Measurements from ENCODE around the gene MEX3D.

MEX3D gene

GRCh38 chr19:1516395-1516753 is 51.8 kb downstream of the MEX3D start:
- no peak for DNase-seq (ENCODE audit: low read depth)

DNA sequence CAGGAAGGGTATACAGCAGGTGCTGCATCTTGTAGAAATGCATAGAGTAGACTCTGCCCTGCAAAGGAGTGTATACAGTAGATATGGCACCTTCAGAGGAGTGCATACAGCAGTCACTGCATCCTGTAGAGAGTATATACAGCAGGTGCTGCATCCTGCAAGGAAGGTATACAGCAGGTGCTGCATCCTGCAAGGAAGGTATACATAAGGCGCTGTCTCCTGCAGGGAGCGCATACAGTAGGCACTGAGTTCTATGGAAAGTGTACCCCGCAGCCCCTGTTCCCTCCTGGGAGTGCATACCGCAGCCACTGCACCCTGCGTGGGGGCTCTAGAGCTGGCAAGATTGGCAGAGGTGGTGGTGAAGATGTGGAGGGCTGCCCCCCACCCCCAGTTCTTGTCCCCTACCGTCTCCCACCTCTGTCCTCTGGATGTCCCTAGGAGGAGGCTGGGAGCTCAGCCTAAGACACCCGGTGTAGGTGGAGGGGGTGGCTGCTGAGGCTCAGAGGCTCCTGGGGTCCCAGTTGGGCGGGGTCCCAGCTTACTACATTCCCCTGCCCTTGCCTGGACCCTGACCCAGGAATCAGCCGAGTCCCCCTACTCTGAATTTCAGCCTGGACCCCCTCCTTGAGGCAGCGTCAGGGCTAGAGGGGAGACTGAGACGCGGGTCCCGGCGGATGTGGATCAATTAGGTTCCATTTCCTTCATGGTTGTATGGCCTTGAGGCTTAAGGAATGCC is 53.0 kb downstream of the MEX3D start:
- no peak for DNase-seq (ENCODE audit: low read depth)

DNA sequence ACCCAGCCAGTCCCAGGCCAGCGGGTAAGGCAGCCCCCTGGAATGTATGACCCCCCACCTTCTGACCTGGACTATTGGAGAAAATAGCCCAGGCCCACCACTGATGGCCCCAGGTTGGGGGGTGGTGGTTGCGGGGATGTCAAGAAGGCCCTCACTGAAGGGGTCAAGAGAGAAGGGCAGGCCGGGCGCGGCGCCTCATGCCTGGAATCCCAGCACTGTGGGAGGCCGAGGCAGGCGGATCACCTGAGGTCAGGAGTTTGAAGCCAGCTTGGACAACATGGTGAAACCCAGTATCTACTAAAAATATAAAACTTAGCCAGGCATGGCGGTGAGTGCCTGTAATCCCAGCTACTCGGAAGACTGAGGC is 53.8 kb downstream of the MEX3D start:
- DNase-seq (ENCODE audit: low read depth) = no peak

DNA sequence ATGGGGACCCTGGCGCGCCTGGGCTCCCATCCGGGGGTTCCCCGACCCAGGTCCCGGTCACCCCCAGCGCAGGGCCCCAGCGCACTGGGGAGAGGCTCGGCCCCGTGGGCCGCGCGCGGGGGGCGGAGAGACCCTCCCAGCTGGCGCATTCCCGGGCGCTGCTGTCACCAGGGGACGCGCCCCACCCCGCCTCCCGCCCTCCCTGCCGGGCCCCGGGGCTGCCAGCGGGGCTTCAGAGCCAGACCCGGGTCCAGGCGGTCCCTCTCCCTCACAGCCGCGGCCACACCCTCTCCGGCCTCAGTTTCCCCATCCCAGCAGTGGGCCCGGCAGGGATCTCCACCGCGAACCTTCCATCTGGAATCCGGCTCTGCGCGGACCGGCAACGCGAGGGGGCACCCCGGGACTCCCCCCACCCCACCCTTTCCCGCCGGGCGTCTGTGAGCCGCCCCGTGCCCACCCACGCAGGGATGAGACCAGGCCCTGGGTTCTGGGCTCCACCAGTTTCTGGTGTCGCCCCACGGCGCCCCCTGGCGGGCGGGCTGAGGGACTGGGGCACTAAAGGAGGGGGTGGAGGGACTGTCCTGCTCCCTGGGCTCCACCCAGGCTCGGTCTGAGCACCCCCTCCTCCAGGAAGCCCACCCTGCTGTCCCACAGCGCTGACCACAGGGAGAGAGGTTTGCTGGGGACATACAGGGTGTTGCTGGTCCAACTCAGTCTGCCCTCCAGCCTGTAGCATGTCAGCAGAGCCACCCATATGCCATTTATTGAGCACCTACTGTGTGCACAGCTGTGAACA is 54.4 kb downstream of the MEX3D start:
- peak; percentile 62 for DNase-seq (ENCODE audit: low read depth)

DNA sequence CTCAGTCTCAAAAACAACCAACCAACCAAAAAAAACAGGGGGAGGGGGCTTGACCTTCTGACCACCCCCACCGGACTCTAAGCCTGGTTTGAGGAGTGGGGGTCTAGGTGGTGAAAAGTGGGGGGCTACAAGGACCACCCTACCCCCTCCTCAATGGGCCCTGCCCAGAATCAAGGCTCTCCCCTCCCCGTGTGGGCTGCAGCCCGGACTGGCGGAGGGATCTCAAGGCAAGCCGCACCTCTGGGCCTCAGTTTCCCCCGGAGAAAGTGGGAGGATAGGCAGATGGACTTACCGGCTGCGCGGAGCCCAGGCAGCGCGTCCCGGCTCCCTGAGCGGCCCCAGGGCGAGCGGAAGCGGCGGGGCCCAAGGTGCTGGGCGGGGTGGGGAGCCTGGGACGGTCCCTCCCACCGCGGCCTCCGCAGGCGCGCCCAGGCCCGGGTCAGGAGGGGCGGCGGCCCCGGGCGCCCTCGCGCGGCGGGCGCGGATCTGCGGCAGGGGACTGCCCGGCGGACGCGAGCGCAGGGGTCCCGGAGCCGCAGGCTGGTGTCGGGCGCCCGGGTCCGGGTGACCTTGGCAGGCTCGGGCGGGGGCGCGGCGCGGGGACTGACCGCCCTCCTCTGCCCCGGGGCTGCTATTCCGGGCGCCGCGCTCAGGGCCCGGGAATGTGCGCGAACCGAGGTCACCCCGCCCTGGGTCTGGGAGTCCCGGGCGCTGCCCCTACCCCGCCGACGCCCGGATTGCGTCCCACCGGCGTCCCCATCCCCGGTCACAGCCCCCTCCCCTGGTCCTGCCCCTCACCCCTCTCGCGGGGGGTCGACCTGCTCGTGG is 55.2 kb downstream of the MEX3D start, which contains the start of gene ADAMTSL5:
TSS of gene ADAMTSL5 (minus strand) at position 349 of the 828 bp plus-strand sequence. CDS start 2,076 bp downstream, outside the sequence.
- DNase-seq (ENCODE audit: low read depth) = peak; percentile 35

DNA sequence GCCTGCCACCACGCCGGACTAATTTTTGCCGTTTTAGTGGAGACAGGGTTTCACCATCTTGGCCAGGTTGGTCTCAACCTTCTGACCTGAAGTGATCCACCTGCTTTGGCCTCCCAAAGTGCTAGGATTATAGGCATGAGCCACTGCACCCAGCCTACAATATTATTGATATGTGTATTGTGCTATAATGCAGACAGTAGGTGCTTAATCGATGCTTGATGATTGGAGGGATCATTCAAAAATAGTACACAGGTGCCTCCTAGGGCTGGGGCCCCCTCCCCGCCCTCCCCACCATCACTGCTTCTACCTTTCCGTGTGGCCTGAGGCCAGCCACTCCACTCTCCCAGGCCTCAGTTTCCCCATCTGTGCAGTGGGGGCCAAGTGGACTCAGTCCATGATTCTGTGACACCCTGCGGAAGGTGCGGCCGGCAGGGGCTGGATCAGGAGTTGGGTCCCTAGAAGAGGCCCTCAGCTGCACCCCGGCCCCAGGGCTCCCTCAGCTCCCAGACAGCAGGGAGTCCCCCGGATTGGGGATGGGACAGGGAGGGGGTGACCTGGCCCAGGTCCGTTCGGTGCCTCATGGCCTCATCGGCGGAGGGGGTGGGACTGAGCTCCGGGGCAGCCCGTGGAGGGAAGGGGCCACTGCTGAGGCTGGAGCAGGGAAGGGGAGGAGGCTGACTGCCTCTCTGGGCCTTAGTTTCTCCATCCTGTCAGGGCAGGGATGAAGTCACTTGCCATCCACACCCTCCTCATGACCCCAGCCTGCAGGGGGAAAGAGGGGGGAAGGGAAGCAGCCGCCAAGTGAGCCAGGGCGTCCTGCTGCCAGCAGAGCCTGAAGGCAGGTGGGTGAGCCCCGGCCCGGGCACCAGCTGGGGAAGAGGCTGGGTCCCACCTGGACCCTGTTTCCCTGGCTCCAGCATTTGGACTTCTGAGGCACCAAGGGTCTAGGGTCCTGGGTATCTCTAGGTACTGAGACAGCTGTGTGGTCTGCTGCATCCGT is 56.5 kb downstream of the MEX3D start:
- no peak for DNase-seq (ENCODE audit: low read depth)

GRCh38 chr19:1510807-1511206 is 57.3 kb downstream of the MEX3D start:
- no peak for DNase-seq (ENCODE audit: low read depth)

DNA sequence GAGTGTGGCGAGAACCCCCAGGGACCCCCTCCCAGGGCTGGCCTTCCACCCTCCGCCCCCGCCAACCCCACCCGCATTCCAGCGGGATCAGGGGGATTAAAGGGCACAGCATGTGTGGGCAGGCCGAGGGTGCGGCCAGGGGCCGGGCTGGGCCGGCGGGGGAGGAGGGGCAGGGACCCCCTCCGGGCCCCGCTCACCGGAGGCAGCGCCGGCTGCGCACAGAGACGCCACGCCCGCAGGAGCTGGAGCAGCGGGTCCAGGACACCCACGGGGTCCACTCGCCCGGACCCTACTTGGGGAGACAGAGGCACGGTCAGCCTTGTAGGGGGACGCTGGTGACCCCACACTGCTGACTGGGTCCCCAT is 57.7 kb downstream of the MEX3D start:
- no peak for DNase-seq (ENCODE audit: low read depth)

DNA sequence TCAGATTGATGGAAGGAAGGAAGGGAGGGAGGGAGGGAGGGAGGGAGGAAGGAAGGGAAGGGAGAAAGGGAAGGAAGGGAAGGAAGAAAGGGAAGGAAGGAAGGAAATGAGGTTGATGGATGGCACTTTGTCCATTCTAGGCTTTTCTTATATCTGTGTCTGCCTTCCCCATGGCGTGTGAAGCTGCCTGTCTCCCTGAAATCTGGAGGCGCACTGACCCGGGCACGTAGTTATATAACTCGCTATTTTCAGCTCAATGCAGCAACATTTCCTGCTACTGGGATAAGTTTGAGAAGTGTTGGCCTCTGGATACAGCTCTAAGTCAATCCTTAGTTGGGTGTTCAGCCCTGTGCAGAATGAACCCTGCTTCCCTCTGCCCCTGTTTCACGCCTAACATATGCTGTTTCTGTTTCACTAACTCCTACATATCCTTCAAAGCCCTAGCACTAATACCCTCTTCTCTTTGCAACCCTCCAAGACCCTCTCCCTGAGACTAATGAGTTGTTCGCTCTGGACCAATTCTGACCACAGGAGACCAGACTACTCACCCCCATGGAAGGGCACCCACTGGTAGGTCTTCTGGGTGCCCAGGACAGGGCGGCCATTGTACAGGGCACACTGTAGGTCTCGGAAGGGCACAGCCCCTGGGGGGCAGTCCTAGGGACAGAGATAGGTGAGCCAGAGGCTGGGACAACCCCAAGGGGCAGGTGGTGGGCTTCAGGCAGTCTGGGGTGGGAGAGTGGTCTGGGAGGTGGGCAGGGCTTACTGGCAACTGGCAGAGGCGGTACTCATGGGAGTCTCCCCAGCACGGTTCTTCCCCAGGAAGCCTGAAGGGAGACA is 58.3 kb downstream of the MEX3D start:
- DNase-seq (ENCODE audit: low read depth) = no peak

DNA sequence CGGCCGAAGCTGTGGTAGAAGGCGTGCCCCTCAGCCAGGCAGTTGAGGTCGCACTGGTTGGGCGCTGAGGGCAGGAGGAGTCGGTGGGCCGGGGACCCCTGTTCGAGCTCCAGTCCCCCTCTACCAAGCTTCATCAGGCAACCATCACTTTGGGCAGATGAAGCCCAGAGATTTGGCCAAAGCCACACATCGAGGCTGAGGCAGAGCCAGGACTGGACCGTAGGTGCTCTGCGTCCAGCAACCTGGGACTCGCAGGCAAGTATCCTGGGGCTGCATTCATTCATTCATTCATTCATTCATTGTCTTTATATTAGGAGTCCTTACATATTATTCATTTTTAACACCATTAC is 59.6 kb downstream of the MEX3D start:
- no peak for DNase-seq (ENCODE audit: low read depth)

DNA sequence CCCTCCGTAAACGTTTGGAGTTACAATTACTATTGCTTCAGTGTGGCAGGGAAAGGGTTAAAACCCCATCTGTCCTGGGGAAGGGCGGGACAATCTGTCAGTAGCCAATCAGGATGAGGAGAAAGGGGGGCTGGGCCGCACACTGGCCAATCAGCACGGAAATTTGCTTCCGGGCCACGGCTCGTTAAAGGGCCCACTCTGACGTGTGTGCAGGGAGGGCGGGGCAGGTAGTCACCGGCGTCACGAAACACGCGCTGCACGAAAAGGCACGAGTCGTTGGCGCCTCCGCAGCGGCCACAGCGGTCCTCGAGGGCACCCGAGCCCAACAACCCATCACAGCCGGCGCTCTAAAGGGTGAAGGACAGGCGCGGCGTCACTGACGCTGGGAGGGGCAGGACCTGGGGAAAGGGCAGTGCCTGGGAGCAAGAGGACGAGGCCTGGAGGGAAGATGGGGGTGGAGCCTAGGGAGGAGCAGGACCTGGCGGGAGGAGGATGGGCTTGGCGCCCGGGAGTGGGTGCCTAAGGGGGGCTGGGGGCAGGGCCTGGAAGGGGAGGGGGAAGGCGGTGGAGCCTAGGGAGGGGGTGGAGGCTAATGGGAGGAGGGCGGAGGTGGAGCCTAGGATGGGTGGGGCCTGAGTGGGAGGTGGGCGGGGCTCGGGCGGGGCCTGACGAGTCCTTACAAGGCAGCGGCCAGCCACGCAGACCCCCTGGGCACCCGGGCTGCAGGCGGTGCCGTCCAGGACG is 60.2 kb downstream of the MEX3D start:
- DNase-seq (ENCODE audit: low read depth) = peak; percentile 83

GRCh38 chr19:1507192-1507660 is 60.9 kb downstream of the MEX3D start:
- no peak for DNase-seq (ENCODE audit: low read depth)

DNA sequence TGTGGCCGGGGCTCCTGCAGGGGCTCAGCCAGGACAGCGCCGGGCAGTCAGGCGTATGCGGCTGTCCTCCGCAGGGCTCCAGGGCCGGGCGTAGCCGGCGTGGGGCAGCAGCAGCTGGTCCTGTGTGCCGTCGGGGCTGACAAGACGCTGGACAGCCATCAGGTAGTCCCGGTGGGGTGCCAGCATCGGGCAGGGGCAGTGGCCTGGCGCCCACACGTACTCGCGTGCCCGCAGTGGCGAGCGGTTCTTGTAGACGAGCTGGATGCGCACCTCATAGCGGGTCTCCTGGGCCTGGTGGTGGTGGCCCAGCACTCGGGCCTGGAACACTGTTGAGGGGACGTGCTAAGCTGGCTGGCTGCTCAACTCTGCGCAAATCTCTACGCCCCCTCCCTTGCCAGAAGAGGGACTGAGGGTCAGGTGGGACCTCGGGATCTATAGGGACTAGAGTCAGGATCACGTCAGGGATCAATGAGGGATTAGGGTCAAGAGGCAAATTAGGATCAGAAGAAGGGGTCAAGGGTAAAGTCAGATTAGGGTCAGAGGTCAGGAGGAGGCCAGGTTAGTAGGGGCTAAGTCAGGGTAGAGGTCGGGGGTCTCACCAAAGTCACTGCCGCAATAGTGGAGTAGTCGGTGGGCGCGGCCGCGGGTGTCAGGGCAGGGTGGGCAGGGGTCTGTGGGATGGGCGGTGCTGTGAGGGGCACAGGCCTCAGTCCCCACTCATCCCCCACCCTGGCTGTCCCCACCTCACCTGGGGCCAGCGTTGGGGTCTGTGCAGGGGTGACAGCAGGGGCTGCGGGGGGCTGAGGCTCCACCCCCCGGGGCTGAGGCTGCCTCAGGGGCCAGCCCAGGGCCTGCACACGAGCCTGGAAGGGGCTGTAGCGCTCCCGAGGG is 61.9 kb downstream of the MEX3D start:
- DNase-seq (ENCODE audit: low read depth) = no peak

- DNase-seq (ENCODE audit: low read depth) = no peak
Measured at GRCh38 chr19:1505012-1505411, 63.1 kb downstream of the MEX3D start.

All from activated T-cell treated with anti-CD3 and anti-CD28 coated beads for 1 hour (primary cell).